Thyroid gland (tissue), 4 donors: ENCODE data around the gene GAK. TPM values are rescaled to one million over a fixed set of nuclear protein-coding genes. Genes with fewer than 3 reads are reported as not detected.
"Not testable (repeated sequence)": the region's sequence is repeated elsewhere in the genome, so short reads cannot be mapped to it uniquely, and the experiment has no call there.

ENCODE experiments used
- DNase-seq, 2 donors: peaks; one replicate each; pipeline ENCODE4 v3.0.0-alpha.2; 2019
- H3K27ac ChIP-seq, 3 donors: fragments of 200-600 bp; sonication (generic); 1 replicate in 2 of 3; 2 replicates in 1 of 3; pipeline ENCODE4 v1.5.1; 2016 to 2019; ENCODE audit warnings: mild to moderate bottlenecking in 1 of 3, moderate library complexity in 1 of 3
- H3K27me3 ChIP-seq: fragments of 200-600 bp; sonication (generic); one replicate; pipeline ENCODE4 v1.5.1; 2019
- H3K36me3 ChIP-seq, 2 donors: fragments of 200-600 bp; sonication (generic); one replicate each; pipeline ENCODE4 v1.5.1; 2016 to 2019
- H3K4me1 ChIP-seq, 2 donors: fragments of 200-600 bp; sonication (generic); one replicate each; pipeline ENCODE4 v1.5.1; 2017 to 2019
- H3K4me3 ChIP-seq, 3 donors: fragments of 200-600 bp; sonication (generic); replicated peaks in 1 of 3; 1 replicate in 2 of 3; 2 replicates in 1 of 3; pipeline ENCODE4 v1.5.1; 2016; ENCODE audit warnings: mild to moderate bottlenecking in 1 of 3
- H3K9me3 ChIP-seq: fragments of 200-600 bp; sonication (generic); one replicate; pipeline ENCODE4 v1.5.1; 2017
- CTCF ChIP-seq, 6 experiments: fragments of 200-600 bp in 3 of 6; fragments of 450-650 bp in 3 of 6; sonication (generic) in 3 of 6; IDR thresholded peaks; one replicate each; pipeline ENCODE4 v1.5.1; 2016 to 2019; ENCODE audit warnings: antibody characterized with exemption in 6 of 6, mild to moderate bottlenecking in 2 of 6, inconsistent platforms in 1 of 6, moderate library complexity in 1 of 6
- POLR2A ChIP-seq, 2 donors: fragments of 450-650 bp; IDR thresholded peaks; one replicate each; pipeline ENCODE4 v1.6.1; 2017; ENCODE audit warnings: antibody characterized with exemption in 2 of 2, mild to moderate bottlenecking in 2 of 2, moderate library complexity in 1 of 2
- WGBS, 2 donors: methylation state at CpG; one replicate each; pipeline ENCODE4 v1.1.5; 2017; 5-methylcytosine and 5-hydroxymethylcytosine counted together
- intact Hi-C: fragments of 100-400 bp; cut with DNase I; formaldehyde crosslinking; loops from one replicate; pipeline ENCODE4 v1.15.1; 2023
- total RNA-seq, 4 donors: library from RNA; depleted of rRNA; stranded (reverse); fragments of >200 nt; gene quantifications; one replicate each; pipeline ENCODE4 v1.2.3, GENCODE V29; 2016

GAK gene
- total RNA-seq, 4 donors from 2014 or later: 86.4 to 184 (median 153) TPM

GRCh38 chr4:921830-922331 is 10.2 kb downstream of the GAK start:
- H3K27ac ChIP-seq: no peak overlapping the region
- H3K4me3 ChIP-seq: no peak overlapping the region
- no peaks in the 10 kb centered on the region for H3K9me3 ChIP-seq
- H3K36me3 ChIP-seq: no peaks in the 10 kb centered on the region
- 92 to 96% methylated on average over 17 of the region's 17 CpGs for WGBS, 2 donors
- H3K4me1 ChIP-seq: peaks cover 0 to 7% of the 10 kb centered on the region in 2 donors
- no peak for DNase-seq
- no peaks in the 10 kb centered on the region for H3K27me3 ChIP-seq
- no peak for TF ChIP-seq CTCF (IDR thresholded peaks at IDR 0.05)
- no peak for TF ChIP-seq POLR2A (IDR thresholded peaks at IDR 0.05)
- intact Hi-C loops: no loop called here

GRCh38 chr4:919004-919680 is 13.0 kb downstream of the GAK start:
- H3K36me3 ChIP-seq, H3K4me3 ChIP-seq, H3K9me3 ChIP-seq, H3K4me1 ChIP-seq, intact Hi-C loops, DNase-seq, H3K27me3 ChIP-seq: not testable (repeated sequence)
- H3K27ac ChIP-seq: peak overlapping the region in 1 of 3 donors; percentile 1
- WGBS, 2 donors: 93 to 97% methylated on average over 12 to 14 of the region's 15 CpGs

- H3K27ac ChIP-seq, H3K9me3 ChIP-seq, intact Hi-C loops, DNase-seq, H3K36me3 ChIP-seq, H3K27me3 ChIP-seq, H3K4me3 ChIP-seq, H3K4me1 ChIP-seq: not testable (repeated sequence)
- WGBS, 2 donors: 90 to 96% methylated on average over 5 to 6 of the region's 6 CpGs
Measured at GRCh38 chr4:918591-918990, 13.5 kb downstream of the GAK start.

- WGBS, 2 donors: 94 to 98% methylated on average over 2 of the region's 2 CpGs
- H3K9me3 ChIP-seq: no peaks in the 10 kb centered on the region
- no peak for DNase-seq
- no peaks in the 10 kb centered on the region for H3K4me1 ChIP-seq
- intact Hi-C loops: no loop called here
- TF ChIP-seq POLR2A (IDR thresholded peaks at IDR 0.05): no peak
- no peak for TF ChIP-seq CTCF (IDR thresholded peaks at IDR 0.05)
- H3K27me3 ChIP-seq: no peaks in the 10 kb centered on the region
- H3K4me3 ChIP-seq: no peak overlapping the region
- H3K36me3 ChIP-seq: no peaks in the 10 kb centered on the region
- no peak overlapping the region for H3K27ac ChIP-seq
Measured at GRCh38 chr4:917992-918391, 14.1 kb downstream of the GAK start.

GRCh38 chr4:917466-917865 is 14.7 kb downstream of the GAK start:
- H3K36me3 ChIP-seq: no peaks in the 10 kb centered on the region
- H3K27ac ChIP-seq: no peak overlapping the region
- 96% methylated on average over 7 of the region's 7 CpGs for WGBS, 2 donors
- TF ChIP-seq POLR2A (IDR thresholded peaks at IDR 0.05) (no peak), CTCF (IDR thresholded peaks at IDR 0.05) (no peak)
- no peaks in the 10 kb centered on the region for H3K27me3 ChIP-seq
- DNase-seq: no peak
- no peaks in the 10 kb centered on the region for H3K4me1 ChIP-seq
- H3K4me3 ChIP-seq: no peak overlapping the region
- intact Hi-C loops: no loop called here
- H3K9me3 ChIP-seq: no peaks in the 10 kb centered on the region

GRCh38 chr4:915595-915994 is 16.5 kb downstream of the GAK start:
- WGBS, 2 donors: 58 to 60% methylated on average over 8 of the region's 8 CpGs
- no peak for DNase-seq
- intact Hi-C loops: no loop called here
- no peak for TF ChIP-seq CTCF (IDR thresholded peaks at IDR 0.05)
- TF ChIP-seq POLR2A (IDR thresholded peaks at IDR 0.05): no peak
- Histone ChIP-seq H3K4me1 (no peaks in the 10 kb centered on the region), H3K27me3 (no peaks in the 10 kb centered on the region), H3K9me3 (no peaks in the 10 kb centered on the region), H3K36me3 (peaks cover 8 to 18% of the 10 kb centered on the region in 2 donors), H3K27ac (no peak overlapping the region), H3K4me3 (no peak overlapping the region)
